HG03378 (cell line): Measurements from ENCODE around the gene TLR10.
"Not testable (repeated sequence)": the region's sequence is repeated elsewhere in the genome, so short reads cannot be mapped to it uniquely, and the experiment has no call there.

Source experiments
- ATAC-seq: cut with Tn5 transposase; IDR thresholded peaks from one replicate; pipeline ENCODE4 v1.9.1; 2021; ENCODE audit warnings: mild to moderate bottlenecking, moderate library complexity; ENCODE audit not compliant: unreplicated experiment

Gene TLR10

GRCh38 chr4:38782452-38783108 is at the start of gene TLR10:
Gene TLR10, minus strand, starts transcription at chr4:38782990. Its CDS starts 7,400 bp downstream, at chr4:38775590.
- peak; percentile 69 for ATAC-seq

GRCh38 chr4:38832206-38832605 is 49.4 kb upstream of the TLR10 start:
- ATAC-seq = no peak

GRCh38 chr4:38831653-38832052 is 48.9 kb upstream of the TLR10 start:
- no peak for ATAC-seq

GRCh38 chr4:38829237-38829636 is 46.4 kb upstream of the TLR10 start:
- no peak for ATAC-seq

GRCh38 chr4:38823766-38824165 is 41.0 kb upstream of the TLR10 start:
- ATAC-seq = no peak

GRCh38 chr4:38822748-38823303 is 40.0 kb upstream of the TLR10 start:
- ATAC-seq = no peak

GRCh38 chr4:38821739-38822138 is 38.9 kb upstream of the TLR10 start:
- no peak for ATAC-seq

GRCh38 chr4:38820329-38821061 is 37.7 kb upstream of the TLR10 start:
- peak; percentile 54 for ATAC-seq

- no peak for ATAC-seq
These were observed 36.8 kb upstream of the TLR10 start for GRCh38 chr4:38819569-38819968.

- peak; percentile 46 for ATAC-seq
These were observed 35.7 kb upstream of the TLR10 start for GRCh38 chr4:38818441-38818976.

GRCh38 chr4:38815885-38816782 is 33.3 kb upstream of the TLR10 start:
- no peak for ATAC-seq

- ATAC-seq = no peak
These were observed 31.6 kb upstream of the TLR10 start for GRCh38 chr4:38814386-38814785.

GRCh38 chr4:38811297-38811696 is 28.5 kb upstream of the TLR10 start:
- no peak for ATAC-seq

GRCh38 chr4:38807462-38807861 is 24.7 kb upstream of the TLR10 start:
- ATAC-seq = not testable (repeated sequence)

GRCh38 chr4:38806251-38806650 is 23.5 kb upstream of the TLR10 start:
- ATAC-seq = not testable (repeated sequence)

- ATAC-seq = peak; percentile 87
These were observed 22.8 kb upstream of the TLR10 start for GRCh38 chr4:38805530-38806145.

- ATAC-seq = peak; percentile 31
These were observed 22.0 kb upstream of the TLR10 start, which contains the start of gene TLR1 for GRCh38 chr4:38804654-38805295. Gene TLR1, minus strand, starts transcription at chr4:38804791. Its CDS starts 5,960 bp downstream, at chr4:38798831.

GRCh38 chr4:38803833-38804653 is 21.3 kb upstream of the TLR10 start:
- peak; percentile 44 for ATAC-seq
